Mesothelial cell of epicardium (in vitro differentiated cells): ENCODE results near the gene CABP4. TPM values are rescaled to one million over a fixed set of nuclear protein-coding genes. Genes with fewer than 3 reads are reported as not detected.

Source experiments
- DNase-seq, 2 experiments: peaks; one replicate each; pipeline ENCODE4 v3.0.0; 2021; ENCODE audit warnings: low spot score in 2 of 2; ENCODE audit not compliant: unreplicated experiment in 2 of 2
- H3K27ac Mint-ChIP-seq: 2 replicates; pipeline ENCODE4 v1.8.0; 2021; ENCODE audit warnings: mixed read lengths
- H3K27me3 Mint-ChIP-seq: 2 replicates; pipeline ENCODE4 v1.8.0; 2021; ENCODE audit warnings: low read depth, mixed read lengths
- H3K36me3 Mint-ChIP-seq: 2 replicates; pipeline ENCODE4 v1.8.0; 2021; ENCODE audit warnings: mixed read lengths
- H3K4me1 Mint-ChIP-seq: 2 replicates; pipeline ENCODE4 v1.8.0; 2021; ENCODE audit warnings: mixed read lengths
- H3K4me3 Mint-ChIP-seq: 2 replicates; pipeline ENCODE4 v1.8.0; 2021; ENCODE audit warnings: mild to moderate bottlenecking, moderate library complexity, mixed read lengths
- H3K9me3 Mint-ChIP-seq: 2 replicates; pipeline ENCODE4 v1.8.0; 2021; ENCODE audit warnings: mixed read lengths
- total RNA-seq: library from RNA; stranded (reverse); gene quantifications from 3 replicates; pipeline ENCODE4 v1.2.1, GENCODE V29; 2021
- TF ChIP-seq, protein P1 (sequence below): fragments of 200-600 bp; sonication (generic); IDR thresholded peaks from one replicate; pipeline ENCODE4 v1.5.0; 2021; ENCODE audit warnings: antibody characterized with exemption; ENCODE audit not compliant: unreplicated experiment

Gene CABP4
- total RNA-seq, 1 donor from 2014 or later = 0.29 TPM

DNA sequence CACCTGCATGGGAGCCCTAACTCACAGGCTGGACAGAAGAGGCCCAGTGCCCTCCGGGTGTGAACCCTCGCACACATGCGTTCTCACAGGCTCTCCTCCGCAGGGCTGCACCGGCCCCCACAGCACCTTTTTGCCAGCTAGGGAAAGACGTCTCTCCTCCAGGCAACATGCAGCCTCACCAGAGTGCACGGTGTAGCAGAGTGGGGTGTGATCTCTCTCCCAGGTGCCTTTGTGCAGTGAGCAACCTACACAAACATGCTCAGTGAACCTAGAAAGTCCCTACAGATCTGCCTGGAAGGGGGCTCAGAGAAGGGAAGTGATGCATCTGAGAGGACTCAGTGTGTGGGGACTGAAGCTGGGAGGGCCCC lies 43.4 kb upstream of the CABP4 start:
- no peak overlapping the region for H3K4me3 Mint-ChIP-seq
- H3K9me3 Mint-ChIP-seq = no peaks in the 10 kb centered on the region
- DNase-seq = no peak
- H3K27me3 Mint-ChIP-seq = peaks cover 58% of the 10 kb centered on the region
- H3K4me1 Mint-ChIP-seq = peaks cover 18% of the 10 kb centered on the region
- H3K27ac Mint-ChIP-seq = no peak overlapping the region
- TF ChIP-seq, protein P1, sequence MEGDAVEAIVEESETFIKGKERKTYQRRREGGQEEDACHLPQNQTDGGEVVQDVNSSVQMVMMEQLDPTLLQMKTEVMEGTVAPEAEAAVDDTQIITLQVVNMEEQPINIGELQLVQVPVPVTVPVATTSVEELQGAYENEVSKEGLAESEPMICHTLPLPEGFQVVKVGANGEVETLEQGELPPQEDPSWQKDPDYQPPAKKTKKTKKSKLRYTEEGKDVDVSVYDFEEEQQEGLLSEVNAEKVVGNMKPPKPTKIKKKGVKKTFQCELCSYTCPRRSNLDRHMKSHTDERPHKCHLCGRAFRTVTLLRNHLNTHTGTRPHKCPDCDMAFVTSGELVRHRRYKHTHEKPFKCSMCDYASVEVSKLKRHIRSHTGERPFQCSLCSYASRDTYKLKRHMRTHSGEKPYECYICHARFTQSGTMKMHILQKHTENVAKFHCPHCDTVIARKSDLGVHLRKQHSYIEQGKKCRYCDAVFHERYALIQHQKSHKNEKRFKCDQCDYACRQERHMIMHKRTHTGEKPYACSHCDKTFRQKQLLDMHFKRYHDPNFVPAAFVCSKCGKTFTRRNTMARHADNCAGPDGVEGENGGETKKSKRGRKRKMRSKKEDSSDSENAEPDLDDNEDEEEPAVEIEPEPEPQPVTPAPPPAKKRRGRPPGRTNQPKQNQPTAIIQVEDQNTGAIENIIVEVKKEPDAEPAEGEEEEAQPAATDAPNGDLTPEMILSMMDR = no peak
- H3K36me3 Mint-ChIP-seq = no peaks in the 10 kb centered on the region

GRCh38 chr11:67412495-67413179 lies 42.5 kb upstream of the CABP4 start:
- Mint-ChIP-seq H3K9me3 (no peaks in the 10 kb centered on the region), H3K4me1 (peaks cover 17% of the 10 kb centered on the region), H3K27me3 (peaks cover 56% of the 10 kb centered on the region), H3K4me3 (no peak overlapping the region), H3K36me3 (no peaks in the 10 kb centered on the region), H3K27ac (no peak overlapping the region)
- DNase-seq = no peak
- TF ChIP-seq, protein P1 = no peak

DNA sequence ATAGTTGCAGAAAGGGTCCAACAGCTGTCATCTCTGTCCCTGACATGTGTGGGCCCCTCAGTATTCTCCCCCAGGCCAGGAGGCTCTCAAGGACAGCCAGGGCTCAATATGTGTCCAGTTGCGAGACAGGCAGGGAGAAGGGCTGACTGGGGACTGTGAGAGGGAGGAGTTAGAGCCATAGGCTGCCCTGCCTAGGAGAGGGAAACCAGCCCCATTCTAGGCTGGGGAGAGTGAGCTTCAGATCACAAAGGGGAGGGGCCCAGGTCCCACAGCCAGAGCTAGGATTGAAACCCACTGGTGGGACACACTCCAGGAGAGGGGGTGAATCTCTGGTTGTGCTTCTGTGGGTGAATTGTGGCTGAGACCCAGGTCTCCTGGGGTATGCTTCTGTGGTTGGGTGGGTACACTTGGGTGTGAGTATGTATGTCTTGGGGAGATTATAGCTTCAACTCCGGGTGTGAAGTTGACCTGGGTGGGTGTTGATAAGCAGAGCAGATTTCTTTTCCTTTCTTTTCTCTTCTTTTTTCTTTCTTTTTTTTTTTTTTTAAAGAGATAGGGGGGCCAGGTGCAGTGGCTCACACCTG lies 41.8 kb upstream of the CABP4 start:
- Mint-ChIP-seq H3K9me3 (no peaks in the 10 kb centered on the region), H3K27me3 (peaks cover 53% of the 10 kb centered on the region), H3K4me1 (peaks cover 17% of the 10 kb centered on the region), H3K27ac (peak overlapping the region; percentile 3), H3K4me3 (peak overlapping the region; percentile 24), H3K36me3 (no peaks in the 10 kb centered on the region)
- TF ChIP-seq, protein P1 = no peak
- no peak for DNase-seq

GRCh38 chr11:67415501-67416304 lies 39.5 kb upstream of the CABP4 start, which contains the start of gene CARNS1:
CARNS1 (plus strand) TSS chr11:67415678; CDS start chr11:67416200, 522 bp downstream.
- peaks cover 45% of the 10 kb centered on the region for H3K27me3 Mint-ChIP-seq
- H3K27ac Mint-ChIP-seq = peak within 1 kb of the TSS; percentile 83
- H3K4me3 Mint-ChIP-seq = peak within 1 kb of the TSS; percentile 62
- H3K9me3 Mint-ChIP-seq = no peaks in the 10 kb centered on the region
- peaks cover 24% of the 10 kb centered on the region for H3K4me1 Mint-ChIP-seq
- TF ChIP-seq, protein P1 = no peak
- H3K36me3 Mint-ChIP-seq = no peaks in the 10 kb centered on the region
- DNase-seq = no peak

- peaks cover 27% of the 10 kb centered on the region for H3K4me1 Mint-ChIP-seq
- no peaks in the 10 kb centered on the region for H3K9me3 Mint-ChIP-seq
- TF ChIP-seq, protein P1 = no peak
- no peaks in the 10 kb centered on the region for H3K36me3 Mint-ChIP-seq
- peak overlapping the region; percentile 83 for H3K27ac Mint-ChIP-seq
- no peak for DNase-seq
- H3K27me3 Mint-ChIP-seq = peaks cover 38% of the 10 kb centered on the region
- peak overlapping the region; percentile 62 for H3K4me3 Mint-ChIP-seq
Observed at GRCh38 chr11:67416416-67417335, 38.5 kb upstream of the CABP4 start.
